H1 (cell line): ENCODE results near the gene DUOX1. TPM values are rescaled to one million over a fixed set of nuclear protein-coding genes. Genes with fewer than 3 reads are reported as not detected.

Source experiments
- CREB1 ChIP-seq: IDR thresholded peaks from 2 replicates; pipeline ENCODE4 v1.6.1; 2012; ENCODE audit warnings: inconsistent platforms
- HDAC2 ChIP-seq, 2 experiments: fragments of 300-600 bp in 1 of 2; sonication (generic) in 1 of 2; IDR thresholded peaks; 2 replicates each; pipeline ENCODE4 v1.6.1; 2011 to 2012; ENCODE audit warnings: low read depth in 2 of 2, low read length in 2 of 2, mild to moderate bottlenecking in 2 of 2, moderate library complexity in 2 of 2, borderline replicate concordance in 1 of 2, inconsistent platforms in 1 of 2
- polyA plus RNA-seq, 7 experiments: library from polyadenylated mRNA; depleted of rRNA in 3 of 7; stranded (reverse) in 5 of 7; unstranded in 2 of 7; fragments of >200 nt in 5 of 7; fragments of 200-250 nt in 2 of 7; gene quantifications; 1 replicate in 5 of 7; 2 replicates in 1 of 7; 4 replicates in 1 of 7; pipeline versions ENCODE4 v1.2.1 to v1.2.3, GENCODE V29; 2011 to 2013; ENCODE audit warnings: missing spikeins in 2 of 7, mixed read lengths in 2 of 7
- total RNA-seq: library from RNA; stranded (reverse); fragmentation: NEBNext Ultra II Directional; extraction: Animal tissue kit (Norgen Biotek cat#: 25700); gene quantifications from 2 replicates; pipeline ENCODE4 v1.2.1, GENCODE V29; 2021
- TF ChIP-seq, protein P1 (sequence below), 3 experiments: IDR thresholded peaks; 1 replicate in 2 of 3; 2 replicates in 1 of 3; pipeline versions ENCODE4 v1.5.1 to v1.6.1; 2011; ENCODE audit warnings: low read length in 3 of 3, mild to moderate bottlenecking in 3 of 3, inconsistent platforms in 2 of 3, low read depth in 1 of 3, moderate library complexity in 1 of 3; ENCODE audit not compliant: insufficient read depth in 1 of 3; ENCODE audit errors: control extremely low read depth in 1 of 3

The DUOX1 gene
- total and polyA plus RNA-seq, 2 of the 8 experiments (the other 6 are each of a cell fraction or from before 2014, with no cell fraction given), result 0.84 to 1.4 TPM

DNA sequence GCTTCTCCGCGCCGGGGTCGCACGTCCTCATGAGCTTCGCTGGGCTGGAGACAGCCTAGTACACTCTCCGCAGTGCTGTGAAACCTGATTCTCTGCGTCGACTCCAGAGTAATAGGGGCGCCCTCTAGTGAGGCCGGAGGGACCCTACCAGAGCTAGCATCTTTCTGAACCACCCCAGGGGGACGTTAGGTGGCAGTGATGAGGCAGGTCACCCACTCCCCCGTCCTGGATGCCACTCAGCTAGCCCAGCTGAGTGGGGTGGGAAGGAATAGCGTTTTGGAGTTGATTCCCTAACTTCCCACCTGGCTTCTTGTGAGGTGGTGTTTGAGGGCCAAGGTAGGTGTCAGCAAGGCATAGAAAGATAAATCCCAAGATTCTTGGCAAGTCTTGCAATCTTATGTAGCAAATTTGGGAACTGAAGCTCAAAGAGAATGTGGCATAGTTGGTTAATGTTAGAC lies 11.6 kb upstream of the DUOX1 start (continued):
- TF ChIP-seq CREB1 (peak; percentile 59), HDAC2 (IDR thresholded peaks at IDR 0.05; ENCODE audit: borderline replicate concordance in 1 of 2, low read depth in 2 of 2, low read length in 2 of 2) (peak in 1 of 2 experiments; percentile 82; a peak in 1 of 4 replicates)
- TF ChIP-seq, protein P1, sequence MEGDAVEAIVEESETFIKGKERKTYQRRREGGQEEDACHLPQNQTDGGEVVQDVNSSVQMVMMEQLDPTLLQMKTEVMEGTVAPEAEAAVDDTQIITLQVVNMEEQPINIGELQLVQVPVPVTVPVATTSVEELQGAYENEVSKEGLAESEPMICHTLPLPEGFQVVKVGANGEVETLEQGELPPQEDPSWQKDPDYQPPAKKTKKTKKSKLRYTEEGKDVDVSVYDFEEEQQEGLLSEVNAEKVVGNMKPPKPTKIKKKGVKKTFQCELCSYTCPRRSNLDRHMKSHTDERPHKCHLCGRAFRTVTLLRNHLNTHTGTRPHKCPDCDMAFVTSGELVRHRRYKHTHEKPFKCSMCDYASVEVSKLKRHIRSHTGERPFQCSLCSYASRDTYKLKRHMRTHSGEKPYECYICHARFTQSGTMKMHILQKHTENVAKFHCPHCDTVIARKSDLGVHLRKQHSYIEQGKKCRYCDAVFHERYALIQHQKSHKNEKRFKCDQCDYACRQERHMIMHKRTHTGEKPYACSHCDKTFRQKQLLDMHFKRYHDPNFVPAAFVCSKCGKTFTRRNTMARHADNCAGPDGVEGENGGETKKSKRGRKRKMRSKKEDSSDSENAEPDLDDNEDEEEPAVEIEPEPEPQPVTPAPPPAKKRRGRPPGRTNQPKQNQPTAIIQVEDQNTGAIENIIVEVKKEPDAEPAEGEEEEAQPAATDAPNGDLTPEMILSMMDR (IDR thresholded peaks at IDR 0.05; ENCODE audit: control extremely low read depth in 1 of 3, insufficient read depth in 1 of 3, low read depth in 1 of 3, low read length in 3 of 3), result peak; percentile 99 to 100 (median 100)
